GM12878 (cell line): ENCODE results near the gene TBX5. TPM values are rescaled to one million over a fixed set of nuclear protein-coding genes. Genes with fewer than 3 reads are reported as not detected.

Source experiments
- ATAC-seq: fragments of 200-7000 bp; cut with Tn5 transposase; 3 replicates; pipeline ENCODE4 v1.9.1; 2020; ENCODE audit warnings: mild to moderate bottlenecking, moderate library complexity
- BruUV-seq: library from RNA; stranded (reverse); fragments of 400-500 nt; replicated peaks from 2 replicates; lab custom pipeline; 2021; lab: Mats Ljungman, UMichigan
- CTCF ChIA-PET: fragments of 300-600 bp; sonication (Branson Sonifier 250); formaldehyde crosslinking; extraction: SDS; loops from one replicate; lab custom pipeline; 2021; ENCODE audit warnings: inconsistent platforms; lab: Yijun Ruan, JAX
- POLR2A ChIA-PET: fragments of 350-600 bp; formaldehyde crosslinking; extraction: SDS; loops from one replicate; lab custom pipeline; 2021; ENCODE audit warnings: inconsistent platforms; lab: Charles Lee
- RAD21 ChIA-PET: fragments of 300-600 bp; sonication (Branson Sonifier 250); formaldehyde crosslinking; loops from one replicate; lab custom pipeline; 2023; ENCODE audit warnings: antibody characterized with exemption; ENCODE audit not compliant: unreplicated experiment; lab: Charles Lee
- SMC1A ChIA-PET: fragments of 300-600 bp; sonication (Branson Sonifier 250); formaldehyde crosslinking; loops from one replicate; lab custom pipeline; 2023; ENCODE audit not compliant: unreplicated experiment, uncharacterized antibody; lab: Charles Lee
- DNase-seq: peaks from one replicate; pipeline ENCODE4 v3.0.0-alpha.2; 2011; ENCODE audit warnings: low read depth, low spot score
- FAIRE-seq: peaks from 3 replicates; lab custom pipeline; 2011; peaks lifted over from hg19 to GRCh38; lab: Jason Lieb, UNC
- H2AFZ ChIP-seq: 2 replicates; pipeline ENCODE4 v1.6.0; 2011; ENCODE audit warnings: low read depth, low read length, control low read depth; ENCODE audit not compliant: control insufficient read depth
- H3K27ac ChIP-seq: 2 replicates; pipeline ENCODE4 v1.5.1; 2011; ENCODE audit warnings: control low read depth; ENCODE audit not compliant: control insufficient read depth, insufficient read depth
- H3K27me3 ChIP-seq, 2 experiments: replicated peaks in 1 of 2; 2 replicates each; pipeline versions ENCODE4 v1.6.0 to v1.6.1; 2011; ENCODE audit warnings: low read length in 1 of 2; ENCODE audit not compliant: control insufficient read depth in 2 of 2, insufficient read depth in 2 of 2
- H3K36me3 ChIP-seq, 2 experiments: 2 replicates each; pipeline ENCODE4 v1.5.1; 2011; ENCODE audit warnings: low read length in 1 of 2; ENCODE audit not compliant: control insufficient read depth in 2 of 2, insufficient read depth in 2 of 2
- H3K4me1 ChIP-seq: 2 replicates; pipeline ENCODE4 v1.6.1; 2011; ENCODE audit warnings: mild to moderate bottlenecking, low read length, moderate library complexity, mixed read lengths; ENCODE audit not compliant: control insufficient read depth, insufficient read depth
- H3K4me2 ChIP-seq: 2 replicates; pipeline ENCODE4 v1.6.0; 2011; ENCODE audit warnings: control low read depth; ENCODE audit not compliant: control insufficient read depth, insufficient read depth
- H3K4me3 ChIP-seq: fragments of 200-600 bp; sonication (generic); 2 replicates; pipeline ENCODE4 v1.5.1; 2016
- H3K79me2 ChIP-seq: 2 replicates; pipeline ENCODE4 v1.6.0; 2011; ENCODE audit warnings: low read length; ENCODE audit not compliant: control insufficient read depth, insufficient read depth
- H3K9ac ChIP-seq: 2 replicates; pipeline ENCODE4 v1.8.0; 2011; ENCODE audit warnings: low read length, control low read depth, mixed read lengths; ENCODE audit not compliant: control insufficient read depth, insufficient read depth
- H3K9me3 ChIP-seq: replicated peaks from 3 replicates; pipeline ENCODE4 v1.5.1; 2011; ENCODE audit warnings: mild to moderate bottlenecking, low read length; ENCODE audit not compliant: control insufficient read depth, insufficient read depth
- H4K20me1 ChIP-seq: 2 replicates; pipeline ENCODE4 v1.6.0; 2011; ENCODE audit not compliant: control insufficient read depth, insufficient read depth
- CEBPB ChIP-seq, 2 experiments: fragments of 150-350 bp in 1 of 2; IDR thresholded peaks; 2 replicates each; pipeline ENCODE4 v1.6.1; 2012 to 2014; ENCODE audit warnings: low read depth in 2 of 2, low read length in 2 of 2, borderline replicate concordance in 1 of 2, inconsistent platforms in 1 of 2
- E2F4 ChIP-seq: IDR thresholded peaks from 2 replicates; pipeline ENCODE4 v1.6.1; 2012; ENCODE audit warnings: low read depth, low read length, improper control_type of control experiment
- FOXM1 ChIP-seq: IDR thresholded peaks from 2 replicates; pipeline ENCODE4 v1.6.1; 2012; ENCODE audit warnings: low read depth, mild to moderate bottlenecking, inconsistent platforms, low read length, moderate library complexity
- HDAC6 ChIP-seq: fragments of 200-600 bp; sonication (generic); IDR thresholded peaks from one replicate; pipeline ENCODE4 v1.8.0; 2017; ENCODE audit warnings: antibody characterized with exemption; ENCODE audit not compliant: unreplicated experiment
- MTA3 ChIP-seq: IDR thresholded peaks from 2 replicates; pipeline ENCODE4 v1.6.1; 2012; ENCODE audit warnings: low read length, inconsistent platforms, borderline replicate concordance
- RUNX3 ChIP-seq: IDR thresholded peaks from 2 replicates; pipeline ENCODE4 v1.6.1; 2012; ENCODE audit warnings: low read length, inconsistent platforms
- SKIL ChIP-seq: fragments of 450-650 bp; IDR thresholded peaks from 2 replicates; pipeline ENCODE4 v1.6.1; 2017; ENCODE audit warnings: mild to moderate bottlenecking, low read depth, inconsistent platforms; ENCODE audit not compliant: poor library complexity, severe bottlenecking
- SMAD1 ChIP-seq: fragments of 450-650 bp; IDR thresholded peaks from 2 replicates; pipeline ENCODE4 v1.6.1; 2018; ENCODE audit warnings: mild to moderate bottlenecking, low read depth; ENCODE audit not compliant: partially characterized antibody
- SMAD5 ChIP-seq: IDR thresholded peaks from 2 replicates; pipeline ENCODE4 v1.6.1; 2016; ENCODE audit warnings: antibody characterized with exemption, low read depth
- SP1 ChIP-seq: IDR thresholded peaks from one replicate; pipeline ENCODE4 v1.6.1; 2011; ENCODE audit warnings: low read depth, low read length
- STAT3 ChIP-seq: IDR thresholded peaks from 2 replicates; pipeline ENCODE4 v1.6.1; 2011; ENCODE audit warnings: low read depth, low read length, improper control_type of control experiment
- USF2 ChIP-seq: IDR thresholded peaks from 2 replicates; pipeline ENCODE4 v1.6.1; 2011; ENCODE audit warnings: low read depth, low read length, improper control_type of control experiment, borderline replicate concordance
- ZBTB33 ChIP-seq: fragments of 450-650 bp; IDR thresholded peaks from 2 replicates; pipeline ENCODE4 v1.6.1; 2017; ENCODE audit warnings: mild to moderate bottlenecking
- ZNF207 ChIP-seq: fragments of 450-650 bp; IDR thresholded peaks from 2 replicates; pipeline ENCODE4 v1.6.1; 2014; ENCODE audit warnings: antibody characterized with exemption, mild to moderate bottlenecking, borderline replicate concordance
- ZNF622 ChIP-seq: fragments of 450-650 bp; IDR thresholded peaks from 2 replicates; pipeline ENCODE4 v1.6.1; 2017; ENCODE audit warnings: mild to moderate bottlenecking, inconsistent platforms
- WGBS: methylation state at CpG from one replicate; pipeline ENCODE4 v1.1.6; 2016; ENCODE audit warnings: low lambda C conversion rate; ENCODE audit not compliant: insufficient replicate concordance, insufficient coverage; ENCODE audit errors: missing lambda C conversion rate; 5-methylcytosine and 5-hydroxymethylcytosine counted together
- in situ Hi-C: fragments of 300-500 bp; cut with MboI; formaldehyde crosslinking; loops from 9 replicates; pipeline ENCODE4 v1.14.3; 2018; ENCODE audit warnings: mixed read lengths
- intact Hi-C: fragments of 100-400 bp; cut with micrococcal nuclease; formaldehyde crosslinking; loops from one replicate; pipeline ENCODE4 v1.14.2; 2022; ENCODE audit not compliant: unreplicated experiment
- polyA plus RNA-seq, 11 experiments: library from polyadenylated mRNA; depleted of rRNA in 4 of 11; unstranded in 6 of 11; stranded (reverse) in 5 of 11; fragments of >200 nt; fragmentation: Nextera tagmentation in 4 of 11; fragmentation: Illumina TruSeq in 1 of 11; extraction: Ambion mirVana in 4 of 11; extraction: Trizol in 1 of 11; gene quantifications; 1 replicate in 1 of 11; 2 replicates in 10 of 11; pipeline versions ENCODE4 v1.2.1 to v1.2.3, GENCODE V29; 2011 to 2016; ENCODE audit warnings: inconsistent platforms in 2 of 11, missing spikeins in 2 of 11, low read depth in 1 of 11
- total RNA-seq, 4 experiments: library from RNA; depleted of rRNA in 3 of 4; stranded (reverse); fragments of >200 nt in 3 of 4; fragmentation: Illumina TruSeq in 1 of 4; extraction: Trizol in 1 of 4; gene quantifications; 2 replicates each; pipeline versions ENCODE4 v1.2.1 to v1.2.3, GENCODE V29; 2013 to 2021

TBX5 gene
- total and polyA plus RNA-seq, 10 of the 15 experiments (the other 5 are each of a cell fraction or from before 2014, with no cell fraction given), result 0.04 TPM; not detected in 9

- Histone ChIP-seq H3K9ac (no peak overlapping the region), H3K4me3 (no peak overlapping the region), H3K9me3 (no peaks in the 10 kb centered on the region; the same call in 2 of the 3 replicates), H3K27ac (no peak overlapping the region), H3K4me1 (no peaks in the 10 kb centered on the region), H3K79me2 (no peaks in the 10 kb centered on the region), H4K20me1 (no peaks in the 10 kb centered on the region), H3K4me2 (no peak overlapping the region), H3K36me3 (no peaks in the 10 kb centered on the region), H3K27me3 (peaks cover 5 to 10% of the 10 kb centered on the region in 2 experiments; a peak in 2 of 4 replicates), H2AFZ (no peak overlapping the region)
- intact Hi-C loops, result no loop called here
- TF ChIP-seq SMAD5 (no peak), MTA3 (no peak), SKIL (no peak), E2F4 (no peak), SMAD1 (no peak), RUNX3 (no peak), STAT3 (no peak), SP1 (no peak), FOXM1 (no peak), ZNF622 (no peak), ZBTB33 (no peak), HDAC6 (no peak), CEBPB (IDR thresholded peaks at IDR 0.05; ENCODE audit: borderline replicate concordance in 1 of 2, low read depth in 2 of 2, low read length in 2 of 2) (no peak), ZNF207 (no peak), USF2 (no peak)
- in situ Hi-C loops, result no loop called here
- RAD21 ChIA-PET, result no interaction called here
- no peak for ATAC-seq
- no TSS peak for BruUV-seq
- 12% methylated on average over 19 of the region's 19 CpGs for WGBS
- no peak for DNase-seq
- CTCF ChIA-PET, result no interaction called here
- POLR2A ChIA-PET, result no interaction called here
- SMC1A ChIA-PET, result no interaction called here
- no peak for FAIRE-seq
These were observed 33.9 kb upstream of the TBX5 start for GRCh38 chr12:114439817-114440216.
